GM21723 (cell line): ENCODE results near the gene HKDC1.
A peak's percentile ranks its signal among the peaks of the same experiment; 100 is the strongest.

ENCODE experiments used
- ATAC-seq: cut with Tn5 transposase; IDR thresholded peaks from one replicate; pipeline ENCODE4 v1.9.1; 2021; ENCODE audit warnings: mild to moderate bottlenecking, moderate library complexity; ENCODE audit not compliant: unreplicated experiment

Gene HKDC1

DNA sequence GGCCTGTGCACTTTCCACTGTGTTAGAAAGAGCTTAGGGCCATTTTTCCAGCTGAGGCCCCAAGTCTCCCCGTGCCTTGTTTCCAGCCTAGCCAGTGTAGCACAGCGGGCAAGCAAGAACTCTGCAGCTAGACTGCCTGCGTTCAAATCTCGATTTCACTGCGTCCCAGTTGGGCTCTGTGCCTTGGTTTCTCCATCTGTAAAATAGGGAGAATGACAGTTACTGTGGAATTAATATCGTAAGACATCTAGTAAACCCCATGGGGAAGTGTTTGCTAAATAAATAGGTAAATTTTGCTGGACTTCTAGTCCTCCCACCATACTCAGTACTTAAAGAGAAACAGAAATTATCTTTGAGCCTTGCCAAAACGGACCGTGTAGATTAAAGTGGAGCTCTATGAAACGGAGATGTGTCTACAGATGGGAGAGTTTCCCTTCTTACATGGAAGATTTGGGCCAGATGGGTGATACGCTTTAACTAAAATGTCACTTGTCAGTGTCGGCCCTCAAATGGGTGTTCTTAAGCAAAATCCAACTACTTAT lies 3.5 kb upstream of the HKDC1 start:
- no peak for ATAC-seq

DNA sequence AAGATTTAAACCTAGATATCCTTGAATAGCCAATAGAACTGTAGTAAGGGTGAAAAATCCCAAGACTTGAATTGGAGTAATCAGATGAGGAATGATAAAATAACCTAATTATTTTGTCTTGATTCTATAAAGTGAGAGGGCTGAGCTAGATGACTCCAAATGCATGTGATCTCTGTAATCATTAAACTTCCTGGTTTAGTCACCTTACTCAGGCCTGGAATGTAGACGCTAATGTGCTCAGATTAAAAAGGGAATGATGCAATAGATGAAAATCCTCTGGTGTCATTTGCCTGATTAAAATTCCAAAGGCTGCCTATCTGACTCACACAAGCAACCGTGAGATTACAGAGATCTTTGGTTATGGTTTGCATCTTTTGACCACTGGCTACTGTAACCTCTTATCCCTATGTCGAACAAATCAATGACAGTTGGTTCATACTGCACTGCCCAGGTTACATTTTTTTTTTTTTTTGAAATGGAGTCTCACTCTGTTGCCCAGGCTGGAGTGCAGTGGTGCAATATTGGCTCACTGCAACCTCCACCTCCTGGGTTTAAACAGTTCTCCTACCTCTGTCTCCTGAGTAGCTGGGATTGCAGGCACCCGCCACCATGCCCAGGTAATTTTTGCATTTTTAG lies 2.9 kb upstream of the HKDC1 start:
- no peak for ATAC-seq

DNA sequence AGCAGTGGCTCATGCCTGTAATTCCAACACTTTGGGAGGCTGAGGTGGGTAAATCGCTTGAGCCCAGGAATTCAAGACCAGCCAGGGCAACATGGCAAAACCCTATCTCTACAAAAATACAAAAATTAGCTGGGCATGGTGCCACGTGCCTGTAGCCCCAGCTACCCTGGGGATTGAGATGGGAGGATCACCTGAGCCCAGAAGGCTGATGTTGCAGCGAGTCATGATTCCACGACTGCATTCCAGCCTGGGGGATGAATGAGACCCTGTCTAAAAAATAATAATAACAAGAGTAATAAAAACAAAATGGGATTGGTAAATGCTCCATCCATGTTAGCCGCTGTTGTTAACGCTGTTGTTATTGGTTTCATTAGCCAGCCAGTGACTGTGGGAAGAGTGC lies 1.3 kb upstream of the HKDC1 start:
- no peak for ATAC-seq

DNA sequence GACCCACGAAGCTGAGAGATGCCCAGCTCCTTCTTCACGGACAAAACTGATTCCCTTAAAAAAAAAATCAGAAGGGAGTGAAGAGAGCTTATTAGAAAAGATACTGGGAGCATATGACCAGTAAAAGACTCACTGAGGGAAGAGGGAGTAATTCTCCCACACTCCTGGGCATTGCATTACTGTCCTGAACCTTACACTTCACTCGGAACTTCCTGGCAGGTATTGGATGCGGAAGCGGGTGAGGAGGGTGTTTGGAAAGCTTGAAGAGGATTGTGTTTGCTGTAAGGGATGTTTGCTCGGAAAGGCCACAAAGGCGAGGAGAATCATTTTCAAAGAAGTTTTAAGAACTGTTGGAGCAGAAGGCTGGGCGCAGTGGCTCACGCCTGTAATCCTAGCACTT lies 375 bp downstream of the HKDC1 start:
- no peak for ATAC-seq

DNA sequence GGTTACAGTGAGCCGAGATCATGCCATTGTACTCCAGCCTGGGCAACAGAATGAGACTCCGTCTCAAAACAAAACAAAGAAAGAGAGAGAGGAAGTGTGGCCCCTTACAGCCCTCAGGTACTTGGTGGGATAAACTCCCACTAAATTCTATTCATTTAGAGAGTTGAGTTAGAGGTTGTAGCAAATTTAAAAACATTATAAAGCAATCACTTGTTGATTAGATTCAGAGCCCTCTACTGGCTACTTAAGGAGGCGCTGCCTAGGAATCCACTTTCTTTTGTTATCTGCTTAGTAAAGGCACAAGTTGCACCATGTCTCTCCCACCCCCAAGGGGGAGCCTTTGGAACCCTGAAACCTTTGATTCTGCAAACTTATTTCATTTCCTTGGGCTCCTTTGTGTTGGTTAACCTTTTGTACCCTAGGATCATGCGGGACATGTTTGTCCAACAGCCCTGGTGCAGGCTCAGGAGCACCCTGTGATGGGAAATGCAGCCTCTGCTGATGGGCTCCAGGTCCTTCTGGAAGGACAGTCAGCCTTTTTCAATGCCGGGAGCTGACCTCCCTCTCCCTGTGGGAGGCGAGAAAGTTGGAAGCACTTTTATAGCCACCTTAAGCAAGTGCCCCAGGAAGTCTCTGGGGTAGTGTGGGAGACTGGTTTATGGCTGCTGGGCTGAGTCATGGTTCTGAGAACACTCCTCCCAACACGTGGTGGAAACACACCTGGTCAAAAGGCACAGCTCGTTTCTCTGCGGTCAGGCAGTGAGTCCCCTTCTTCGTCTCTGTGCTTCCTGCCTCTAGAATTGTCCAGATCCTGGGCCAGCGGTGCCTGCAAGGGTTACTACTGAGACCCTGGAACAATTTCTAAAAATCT lies 2.3 kb downstream of the HKDC1 start:
- ATAC-seq, result peak; percentile 97

GRCh38 chr10:69223028-69223342 lies 2.9 kb downstream of the HKDC1 start:
- ATAC-seq, result peak; percentile 6

- no peak for ATAC-seq
Observed at GRCh38 chr10:69224862-69225657, 4.9 kb downstream of the HKDC1 start.

DNA sequence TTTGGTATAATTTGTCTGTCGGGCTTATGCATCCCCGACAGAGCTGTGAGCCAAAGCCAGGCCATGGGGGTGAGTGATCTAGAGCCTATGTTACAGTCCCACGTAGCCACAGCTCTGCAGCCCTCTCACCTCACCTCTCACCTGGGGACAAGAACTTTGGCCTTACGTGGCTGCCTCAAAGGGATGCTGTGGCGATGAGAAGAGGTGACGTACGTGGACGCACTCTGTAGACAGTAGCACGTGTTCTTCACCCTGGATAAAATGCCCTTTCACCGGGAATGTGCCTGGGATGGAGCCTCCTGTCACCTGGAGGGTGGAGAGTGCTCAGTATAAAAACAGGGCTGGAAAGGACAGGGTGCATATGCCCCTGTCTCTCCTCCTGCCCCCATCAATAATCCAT lies 5.5 kb downstream of the HKDC1 start:
- no peak for ATAC-seq

GRCh38 chr10:69226919-69227450 lies 6.9 kb downstream of the HKDC1 start:
- no peak for ATAC-seq

- ATAC-seq, result no peak
Observed at GRCh38 chr10:69228151-69228550, 8.0 kb downstream of the HKDC1 start.

GRCh38 chr10:69229616-69229916 lies 9.4 kb downstream of the HKDC1 start:
- ATAC-seq, result no peak

- no peak for ATAC-seq
Observed at GRCh38 chr10:69230128-69230527, 10.0 kb downstream of the HKDC1 start.

DNA sequence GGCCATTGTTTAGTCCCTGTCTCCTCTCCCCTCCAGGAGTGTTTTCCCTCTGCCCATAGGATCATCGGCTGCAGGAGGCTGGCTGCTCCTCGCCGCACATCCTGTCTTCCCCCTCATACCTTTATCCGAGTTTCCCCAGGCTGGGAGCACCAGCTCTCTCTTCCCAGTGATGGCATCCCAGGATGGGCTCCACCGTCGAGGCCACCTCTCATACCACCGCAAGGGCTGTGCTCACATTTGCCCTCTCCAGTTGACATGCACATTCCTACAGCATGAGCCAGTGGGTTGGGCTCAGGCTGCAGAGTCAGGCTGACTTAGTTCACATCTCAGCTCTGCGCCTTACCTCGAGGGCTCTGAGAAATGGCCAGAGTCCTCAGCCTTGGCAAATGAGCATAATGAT lies 12.1 kb downstream of the HKDC1 start:
- ATAC-seq, result no peak

DNA sequence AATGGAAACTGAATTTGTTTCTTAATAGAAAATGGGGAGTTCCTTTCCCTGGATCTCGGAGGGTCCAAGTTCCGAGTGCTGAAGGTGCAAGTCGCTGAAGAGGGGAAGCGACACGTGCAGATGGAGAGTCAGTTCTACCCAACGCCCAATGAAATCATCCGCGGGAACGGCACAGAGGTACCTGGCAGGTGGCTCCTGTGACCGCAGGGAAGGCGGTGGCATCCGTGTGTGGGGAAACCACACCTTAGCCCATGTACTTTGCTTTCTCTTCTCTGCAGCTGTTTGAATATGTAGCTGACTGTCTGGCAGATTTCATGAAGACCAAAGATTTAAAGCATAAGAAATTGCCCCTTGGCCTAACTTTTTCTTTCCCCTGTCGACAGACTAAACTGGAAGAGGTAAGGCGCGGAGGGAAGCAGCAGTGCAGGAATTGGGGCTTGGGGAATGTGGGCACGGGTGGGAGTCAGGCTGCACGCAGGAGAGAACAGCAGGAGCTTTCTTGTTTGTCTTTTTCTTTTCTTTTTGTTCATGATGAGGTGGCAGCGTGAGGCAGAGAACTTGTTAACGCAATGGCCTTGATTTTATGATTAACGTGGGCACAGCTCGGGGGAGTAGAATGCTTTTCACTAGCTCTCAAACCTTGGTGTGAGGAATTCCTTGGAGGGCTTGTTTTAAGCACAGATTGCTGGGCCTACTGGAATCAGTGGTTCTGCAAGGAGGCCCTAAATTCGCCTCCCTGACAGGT lies 12.8 kb downstream of the HKDC1 start:
- ATAC-seq, result no peak

DNA sequence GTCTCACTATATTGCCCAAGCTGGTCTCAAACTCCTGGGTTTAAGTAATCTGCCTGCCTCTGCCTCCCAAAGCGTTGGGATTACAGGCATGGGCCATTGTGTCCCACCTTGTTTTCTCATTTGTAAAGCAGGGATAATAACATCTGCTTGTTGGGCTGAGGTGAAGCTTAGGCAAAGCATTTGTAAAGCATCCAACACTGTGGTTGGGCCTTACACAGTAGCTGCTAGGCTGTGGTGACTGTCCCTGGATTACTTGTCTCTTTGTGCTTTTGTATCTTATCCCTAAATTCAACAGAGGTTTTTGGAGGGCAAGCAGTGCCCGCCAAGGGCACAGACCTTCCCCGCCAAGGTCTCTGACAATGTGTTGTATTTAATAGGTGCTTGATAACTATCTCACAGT lies 14.3 kb downstream of the HKDC1 start:
- ATAC-seq, result no peak

DNA sequence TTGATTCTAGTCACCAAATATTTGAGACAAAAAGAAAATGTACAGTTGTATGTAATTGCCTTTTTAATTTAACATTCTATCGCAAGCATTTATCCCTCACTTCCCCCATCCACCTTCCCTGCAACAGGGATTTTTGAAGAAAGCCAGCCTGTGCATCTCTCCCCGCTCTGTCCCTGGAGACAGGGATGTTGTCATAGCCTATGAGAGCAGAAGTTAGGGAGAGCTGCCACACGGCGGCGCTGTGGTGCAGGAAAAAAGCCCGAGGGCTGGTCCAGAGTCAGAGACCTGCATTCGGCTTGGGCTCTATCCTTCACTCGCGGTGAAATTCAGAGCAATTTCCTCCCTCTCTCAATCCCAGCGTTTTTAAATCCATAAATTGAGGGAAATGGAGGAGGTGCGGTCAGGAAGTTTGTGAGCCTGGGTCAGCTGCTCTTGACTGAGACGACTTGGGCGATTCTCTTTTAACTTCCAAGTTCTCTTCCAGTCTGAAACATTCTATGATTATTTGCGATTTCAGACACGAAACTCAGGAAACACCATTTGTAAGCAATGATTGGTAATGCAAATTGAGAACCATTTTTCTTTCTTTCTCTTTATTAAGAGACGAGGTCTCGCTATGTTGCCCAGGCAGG lies 17.5 kb downstream of the HKDC1 start:
- ATAC-seq, result peak; percentile 95

DNA sequence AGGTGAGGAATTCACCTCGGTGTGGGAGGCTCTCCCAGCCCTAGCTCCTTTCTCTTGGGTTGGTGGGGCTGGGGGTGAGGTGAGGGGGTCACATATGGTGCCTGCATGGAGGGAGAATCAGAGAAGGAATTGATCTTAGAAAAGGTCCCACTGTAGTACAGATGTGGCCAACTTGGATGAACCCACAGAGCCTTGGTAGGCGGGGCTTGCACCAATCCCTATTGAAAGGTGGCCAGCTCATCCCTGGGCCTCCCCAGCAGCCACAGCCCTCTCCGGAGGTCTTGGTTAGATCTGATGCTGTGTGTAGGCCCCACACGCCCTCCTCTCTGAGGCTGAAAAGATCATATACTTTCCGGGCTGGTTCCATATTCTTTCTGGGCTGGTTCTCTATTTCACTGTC lies 19.0 kb downstream of the HKDC1 start:
- no peak for ATAC-seq

DNA sequence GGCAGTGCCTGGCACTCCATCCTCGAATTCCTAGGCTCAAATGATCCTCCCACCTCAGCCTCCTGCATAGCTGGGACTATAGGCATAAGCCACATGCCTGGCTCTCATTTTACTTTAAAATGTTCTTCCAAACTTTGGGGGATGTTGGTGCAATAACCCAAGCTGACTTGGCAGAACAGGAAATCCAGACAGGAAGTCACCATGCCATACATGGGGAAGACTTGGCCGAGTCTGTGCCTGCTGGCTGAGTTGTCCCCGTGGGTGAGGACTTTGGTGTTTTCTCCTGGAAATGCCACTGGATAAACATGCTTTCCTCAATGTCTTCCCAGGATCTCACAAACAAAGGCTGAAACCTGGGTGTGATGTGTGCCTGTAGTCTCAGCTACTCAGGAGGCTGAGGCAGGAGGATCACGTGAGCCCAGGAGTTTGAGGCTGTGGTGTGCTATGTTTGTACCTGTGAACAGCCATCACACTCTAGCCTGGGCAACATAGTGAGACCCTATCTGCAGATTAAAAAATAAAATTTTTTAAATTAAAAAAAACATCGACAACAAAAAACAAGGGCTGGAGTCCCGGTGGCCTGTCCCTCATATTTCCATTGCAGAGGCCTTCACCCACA lies 19.8 kb downstream of the HKDC1 start:
- ATAC-seq, result no peak

- ATAC-seq, result no peak
Observed at GRCh38 chr10:69240455-69240854, 20.3 kb downstream of the HKDC1 start.

DNA sequence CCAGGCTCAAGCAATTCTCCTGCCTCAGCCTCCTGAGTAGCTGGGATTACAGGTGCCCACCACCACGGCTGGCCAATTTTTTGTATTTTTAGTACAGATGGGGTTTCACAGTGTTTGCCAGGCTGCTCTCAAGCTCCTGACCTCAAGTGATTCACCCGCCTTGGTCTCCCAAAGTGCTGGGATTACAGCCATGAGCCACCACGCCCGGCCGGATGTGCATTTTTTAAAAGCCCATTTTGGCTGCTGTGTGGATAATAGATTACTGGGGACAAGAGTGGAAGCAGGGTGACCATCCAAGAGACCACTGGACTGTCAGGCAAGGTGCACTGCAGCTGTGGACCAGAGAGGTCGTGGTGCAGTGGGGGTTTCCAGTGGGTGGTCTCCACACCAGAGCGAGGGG lies 21.4 kb downstream of the HKDC1 start:
- ATAC-seq, result no peak
